KOPT-K1 (cell line): Measurements from ENCODE around the gene PDE11A.

Experiments used
- H3K27ac ChIP-seq: fragments of 200-600 bp; sonication (generic); 2 replicates; pipeline ENCODE4 v1.5.1; 2016; ENCODE audit warnings: antibody characterized with exemption, mild to moderate bottlenecking, low read depth, low read length; ENCODE audit not compliant: poor library complexity, severe bottlenecking
- H3K36me3 ChIP-seq: fragments of 200-600 bp; sonication (generic); 2 replicates; pipeline ENCODE4 v1.5.1; 2017; ENCODE audit warnings: antibody characterized with exemption, mild to moderate bottlenecking, low read length, moderate library complexity; ENCODE audit not compliant: insufficient read depth
- H3K9me3 ChIP-seq: fragments of 200-600 bp; sonication (generic); 2 replicates; pipeline ENCODE4 v1.5.1; 2017; ENCODE audit warnings: antibody characterized with exemption, low read length, mild to moderate bottlenecking; ENCODE audit not compliant: insufficient read depth, poor library complexity, severe bottlenecking

Gene PDE11A

GRCh38 chr2:177783835-177784744 lies 288.5 kb downstream of the PDE11A start:
- Histone ChIP-seq H3K9me3 (no peaks in the 10 kb centered on the region), H3K36me3 (no peaks in the 10 kb centered on the region), H3K27ac (no peak overlapping the region)

GRCh38 chr2:177783091-177783490 lies 289.5 kb downstream of the PDE11A start:
- H3K9me3 ChIP-seq: no peaks in the 10 kb centered on the region
- H3K27ac ChIP-seq: no peak overlapping the region
- no peaks in the 10 kb centered on the region for H3K36me3 ChIP-seq

GRCh38 chr2:177782613-177783012 lies 290.0 kb downstream of the PDE11A start:
- Histone ChIP-seq H3K36me3 (no peaks in the 10 kb centered on the region), H3K27ac (no peak overlapping the region)

GRCh38 chr2:177778472-177778871 lies 294.1 kb downstream of the PDE11A start:
- Histone ChIP-seq H3K36me3 (no peaks in the 10 kb centered on the region), H3K9me3 (no peaks in the 10 kb centered on the region), H3K27ac (no peak overlapping the region)

More at GRCh38 chr2:177782613-177783012, 290.0 kb downstream of the PDE11A start:
- no peaks in the 10 kb centered on the region for H3K9me3 ChIP-seq

- no peaks in the 10 kb centered on the region for H3K9me3 ChIP-seq
- H3K27ac ChIP-seq: no peak overlapping the region
- H3K36me3 ChIP-seq: no peaks in the 10 kb centered on the region
Measured at GRCh38 chr2:177772529-177772928, 300.0 kb downstream of the PDE11A start.

GRCh38 chr2:177771191-177771590 lies 301.4 kb downstream of the PDE11A start:
- no peak overlapping the region for H3K27ac ChIP-seq
- H3K36me3 ChIP-seq: no peaks in the 10 kb centered on the region
- no peaks in the 10 kb centered on the region for H3K9me3 ChIP-seq

GRCh38 chr2:177767768-177768167 lies 304.8 kb downstream of the PDE11A start:
- no peaks in the 10 kb centered on the region for H3K36me3 ChIP-seq
- no peak overlapping the region for H3K27ac ChIP-seq
- H3K9me3 ChIP-seq: no peaks in the 10 kb centered on the region

- Histone ChIP-seq H3K9me3 (no peaks in the 10 kb centered on the region), H3K36me3 (no peaks in the 10 kb centered on the region), H3K27ac (no peak overlapping the region)
Measured at GRCh38 chr2:177765698-177766097, 306.9 kb downstream of the PDE11A start.

- no peak overlapping the region for H3K27ac ChIP-seq
- no peaks in the 10 kb centered on the region for H3K36me3 ChIP-seq
- no peaks in the 10 kb centered on the region for H3K9me3 ChIP-seq
Measured at GRCh38 chr2:177763531-177764265, 308.9 kb downstream of the PDE11A start.

GRCh38 chr2:177759443-177759842 lies 313.1 kb downstream of the PDE11A start:
- H3K27ac ChIP-seq: no peak overlapping the region
- no peaks in the 10 kb centered on the region for H3K36me3 ChIP-seq
- no peaks in the 10 kb centered on the region for H3K9me3 ChIP-seq

- H3K27ac ChIP-seq: no peak overlapping the region
- no peaks in the 10 kb centered on the region for H3K36me3 ChIP-seq
- H3K9me3 ChIP-seq: no peaks in the 10 kb centered on the region
Measured at GRCh38 chr2:177758591-177759371, 313.8 kb downstream of the PDE11A start.

- Histone ChIP-seq H3K9me3 (no peaks in the 10 kb centered on the region), H3K27ac (no peak overlapping the region), H3K36me3 (no peaks in the 10 kb centered on the region)
Measured at GRCh38 chr2:177756336-177756735, 316.2 kb downstream of the PDE11A start.

GRCh38 chr2:177754492-177754873 lies 318.1 kb downstream of the PDE11A start:
- Histone ChIP-seq H3K36me3 (no peaks in the 10 kb centered on the region), H3K27ac (no peak overlapping the region)

GRCh38 chr2:177753682-177754491 lies 318.7 kb downstream of the PDE11A start:
- Histone ChIP-seq H3K27ac (no peak overlapping the region), H3K36me3 (no peaks in the 10 kb centered on the region), H3K9me3 (no peaks in the 10 kb centered on the region)

More at GRCh38 chr2:177754492-177754873, 318.1 kb downstream of the PDE11A start:
- H3K9me3 ChIP-seq: no peaks in the 10 kb centered on the region
